Epithelial cell of proximal tubule (primary cell): Measurements from ENCODE around the gene TBC1D2. TPM values are rescaled to one million over a fixed set of nuclear protein-coding genes. Genes with fewer than 3 reads are reported as not detected.

Source experiments
- DNase-seq: peaks from one replicate; pipeline ENCODE4 v3.0.0-alpha.2; 2011; ENCODE audit warnings: low read depth
- H3K4me3 ChIP-seq: 2 replicates; pipeline ENCODE4 v1.5.1; 2011; ENCODE audit warnings: low read depth, mild to moderate bottlenecking, low read length
- CTCF ChIP-seq: conservative IDR thresholded peaks from 2 replicates; pipeline ENCODE4 v1.5.1; 2012; ENCODE audit warnings: low read depth, mild to moderate bottlenecking, low read length
- total RNA-seq: library from RNA; depleted of rRNA; stranded (reverse); fragments of >200 nt; gene quantifications from 2 replicates; pipeline ENCODE4 v1.2.3, GENCODE V29; 2015

Gene TBC1D2
- total RNA-seq, 1 donor from 2014 or later, result 17.2 TPM

- no peak overlapping the region for H3K4me3 ChIP-seq
- TF ChIP-seq CTCF, result no peak
- no peak for DNase-seq
Observed at GRCh38 chr9:98152526-98152925, 102.9 kb downstream of the TBC1D2 start.

GRCh38 chr9:98150721-98151120, 104.7 kb downstream of the TBC1D2 start:
- H3K4me3 ChIP-seq, result no peak overlapping the region
- TF ChIP-seq CTCF, result no peak
- DNase-seq, result no peak

- H3K4me3 ChIP-seq, result no peak overlapping the region
- TF ChIP-seq CTCF, result no peak
- DNase-seq, result no peak
Observed at GRCh38 chr9:98150164-98150563, 105.3 kb downstream of the TBC1D2 start.

- no peak for DNase-seq
- no peak for TF ChIP-seq CTCF
- H3K4me3 ChIP-seq, result no peak overlapping the region
Observed at GRCh38 chr9:98149422-98149821, 106.0 kb downstream of the TBC1D2 start.

Other genes with a start within 250 kb of the TBC1D2 start
- 117 and 147 TPM in 2 replicates for gene NANS, start 198.9 kb downstream of the TBC1D2 start, total RNA-seq
- gene TRIM14, start 136.4 kb downstream of the TBC1D2 start, total RNA-seq, result 8.1 and 9.5 TPM in 2 replicates
- gene CORO2A, start 63.0 kb downstream of the TBC1D2 start, total RNA-seq, result 3.7 and 5.7 TPM in 2 replicates